Posterior cingulate gyrus (tissue), 11 donors: Measurements from ENCODE around the gene PKD2L2.

Experiments used
- DNase-seq, 10 donors: peaks; one replicate each; pipeline versions ENCODE4 v3.0.0 to v3.0.0-alpha.2; 2020 to 2021; ENCODE audit warnings: mixed read lengths in 3 of 10
- intact Hi-C: fragments of 100-400 bp; cut with DNase I; formaldehyde crosslinking; loops from one replicate; pipeline ENCODE4 v1.15.1; 2023

Gene PKD2L2

GRCh38 chr5:137880313-137880712 is 8.9 kb upstream of the PKD2L2 start:
- DNase-seq = no peak
- intact Hi-C loops = loop anchor here (10.0 kb wide), 1 partner anchor 126 kb away; the partner anchor contains the start of gene HNRNPA0

DNA sequence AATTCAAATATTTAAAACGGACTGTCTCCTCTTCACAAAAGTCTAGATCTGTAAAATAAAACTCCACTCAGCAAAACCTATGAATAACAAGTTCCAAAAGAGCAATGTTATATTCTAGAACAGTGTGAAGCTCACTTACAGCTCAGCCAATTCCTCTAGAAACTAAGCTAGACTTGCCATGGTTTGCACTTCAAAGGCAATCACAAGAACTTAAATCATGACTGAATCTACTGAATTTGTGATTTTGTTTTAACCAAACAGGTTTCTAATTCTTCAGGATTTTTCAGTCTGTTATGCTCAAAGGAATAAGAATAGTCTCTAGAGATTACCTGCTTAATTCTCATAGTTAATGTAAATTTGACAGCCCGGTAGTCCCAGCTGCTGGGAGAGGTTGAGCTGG is 1.4 kb upstream of the PKD2L2 start:
- no peak for DNase-seq
- intact Hi-C loops = loop anchor here (10.0 kb wide), 1 partner anchor 133 kb away; the partner anchor contains the start of gene HNRNPA0

- no peak for DNase-seq
- intact Hi-C loops = loop anchor here (10.0 kb wide), 1 partner anchor 134 kb away; the partner anchor contains the start of gene HNRNPA0
Observed at GRCh38 chr5:137888466-137888862, 793 bp upstream of the PKD2L2 start.

- no peak for DNase-seq
- intact Hi-C loops = no loop called here
Observed at GRCh38 chr5:137890845-137891244, 1.6 kb downstream of the PKD2L2 start.

DNA sequence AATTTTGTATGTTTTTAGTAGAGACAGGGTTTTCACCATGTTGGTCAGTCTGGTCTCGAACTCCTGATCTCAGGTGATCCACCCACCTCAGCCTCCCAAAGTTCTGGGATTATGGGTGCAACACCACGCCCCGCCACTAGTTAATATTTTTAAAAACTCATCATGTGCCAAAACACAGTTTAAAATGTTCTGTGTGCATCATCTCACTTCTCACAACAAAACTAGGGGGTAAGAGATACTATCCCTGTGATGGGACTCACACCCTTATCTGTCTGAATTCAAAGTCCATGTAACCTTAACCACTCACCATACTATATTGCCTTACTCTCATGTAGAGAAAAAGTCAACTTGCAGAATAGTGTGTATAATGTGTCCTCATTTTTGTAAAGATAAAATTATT is 2.6 kb downstream of the PKD2L2 start:
- intact Hi-C loops = no loop called here
- DNase-seq = no peak

DNA sequence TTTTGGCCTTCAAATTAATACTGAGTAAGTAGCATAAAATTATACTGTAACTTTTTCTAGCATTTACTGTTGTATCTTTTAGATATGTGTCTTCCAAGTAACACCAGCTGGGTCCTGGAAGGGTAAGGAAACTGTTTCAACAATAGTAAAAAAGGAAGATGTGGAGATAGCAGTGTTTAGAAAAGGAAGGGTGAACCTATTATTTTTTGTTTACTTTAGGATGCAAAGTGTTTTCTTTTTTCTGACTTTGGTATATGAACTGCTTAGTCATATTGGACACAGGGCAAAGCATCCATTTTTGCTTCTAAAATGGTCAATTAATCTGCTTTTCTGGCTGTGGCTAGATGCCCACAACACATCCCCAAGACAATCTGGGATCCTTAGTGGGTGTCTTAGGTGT is 5.3 kb downstream of the PKD2L2 start:
- intact Hi-C loops = no loop called here
- no peak for DNase-seq

GRCh38 chr5:137896560-137896959 is 7.3 kb downstream of the PKD2L2 start:
- intact Hi-C loops = no loop called here
- DNase-seq = no peak

DNA sequence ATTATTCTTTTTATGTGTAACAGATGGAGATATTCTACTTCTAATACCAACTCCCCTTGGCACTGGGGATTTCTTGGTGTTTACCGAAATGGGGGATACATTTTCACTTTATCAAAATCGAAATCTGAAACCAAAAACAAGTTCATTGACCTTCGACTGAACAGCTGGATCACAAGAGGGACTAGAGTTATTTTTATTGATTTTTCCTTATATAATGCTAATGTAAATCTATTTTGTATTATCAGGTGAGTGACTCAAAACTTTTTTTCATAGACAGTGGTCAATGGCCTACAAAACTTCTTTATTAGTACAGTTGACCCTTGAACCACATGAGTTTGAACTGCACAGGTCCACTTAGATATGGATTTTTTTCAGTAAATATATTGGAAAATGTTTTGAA is 10.2 kb downstream of the PKD2L2 start:
- intact Hi-C loops = no loop called here
- DNase-seq = no peak

DNA sequence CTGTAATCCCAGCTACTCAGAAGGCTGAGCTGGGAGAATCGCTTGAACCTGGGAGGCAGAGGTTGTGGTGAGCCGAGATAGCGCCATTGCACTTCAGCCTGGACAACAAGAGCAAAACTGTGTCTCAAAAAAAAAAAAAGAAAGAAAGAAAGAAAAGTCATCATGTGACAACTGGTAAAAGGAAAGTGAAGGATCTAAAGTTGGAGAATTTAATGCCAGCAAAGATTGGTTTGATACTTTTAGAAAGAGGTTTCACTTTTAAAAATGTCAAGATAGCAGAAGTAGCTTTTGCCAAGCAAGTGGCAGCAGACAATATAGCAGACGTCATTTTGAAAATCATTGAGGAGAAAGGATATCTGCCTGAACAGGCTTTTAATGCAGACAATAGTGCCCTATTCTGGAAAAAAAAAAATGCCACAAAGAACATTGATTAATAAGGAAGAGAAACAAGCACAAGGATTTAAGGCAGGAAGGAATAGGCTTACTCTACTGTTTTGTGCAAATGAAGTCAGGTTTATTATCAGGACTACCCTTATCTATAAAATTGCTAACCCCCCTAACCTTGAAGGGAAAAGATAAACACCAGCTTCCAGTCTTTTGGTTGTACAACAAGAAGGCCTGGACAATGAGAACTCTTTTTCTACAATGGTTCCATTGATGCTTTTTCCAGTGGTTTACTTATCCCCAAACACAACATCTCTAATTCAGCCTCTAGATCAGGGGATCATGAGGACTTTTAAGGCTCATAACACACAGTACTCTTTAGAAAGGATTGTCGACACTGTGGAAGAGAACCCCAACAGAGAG is 12.0 kb downstream of the PKD2L2 start:
- no peak for DNase-seq
- intact Hi-C loops = no loop called here

- intact Hi-C loops = no loop called here
- no peak for DNase-seq
Observed at GRCh38 chr5:137902408-137903133, 13.3 kb downstream of the PKD2L2 start.

DNA sequence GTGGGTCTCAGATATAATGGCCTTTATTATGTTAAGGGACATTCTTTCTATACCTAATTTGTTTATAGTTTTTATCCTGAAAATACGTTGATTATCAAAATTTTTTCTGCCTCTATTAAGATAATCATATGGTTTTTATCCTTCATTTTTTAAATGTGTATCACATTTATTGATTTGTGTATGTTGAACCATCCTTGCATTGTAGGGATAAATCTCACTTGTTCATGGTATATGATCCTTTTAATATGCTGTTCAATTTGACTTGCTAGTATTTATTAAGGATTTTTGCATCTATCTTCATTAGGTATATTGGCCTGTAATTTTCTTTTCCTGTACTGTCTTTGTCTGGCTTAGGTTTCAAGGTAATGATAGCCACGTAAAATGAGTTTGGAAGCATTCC is 25.5 kb downstream of the PKD2L2 start:
- intact Hi-C loops = no loop called here
- DNase-seq = no peak

DNA sequence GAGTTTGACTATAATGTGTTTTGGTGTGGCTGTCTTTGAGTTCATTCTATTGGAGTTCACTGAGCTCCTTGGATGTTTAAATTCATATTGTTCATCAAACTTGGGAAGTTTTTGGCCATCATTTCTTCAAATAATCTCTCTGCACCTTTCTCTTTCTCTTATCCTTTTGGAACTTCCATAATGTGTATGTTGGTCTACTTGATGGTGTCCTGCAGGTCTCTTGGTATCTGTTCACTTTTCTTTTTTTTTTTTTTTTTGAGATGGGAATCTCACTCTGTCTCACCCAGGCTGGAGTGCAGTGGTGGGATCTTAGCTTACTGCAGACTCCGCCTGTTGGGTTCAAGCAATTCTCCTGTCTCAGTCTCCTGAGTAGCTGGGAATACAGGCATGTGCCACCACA is 27.7 kb downstream of the PKD2L2 start:
- no peak for DNase-seq
- intact Hi-C loops = no loop called here

- no peak for DNase-seq
- intact Hi-C loops = loop anchor here (10.0 kb wide), 1 partner anchor 113 kb away; the partner anchor contains the start of gene FAM13B
Observed at GRCh38 chr5:137921931-137922330, 32.7 kb downstream of the PKD2L2 start.

- intact Hi-C loops = loop anchor here (10.0 kb wide), 1 partner anchor 111 kb away; the partner anchor contains the start of gene FAM13B
- no peak for DNase-seq
Observed at GRCh38 chr5:137923856-137924255, 34.6 kb downstream of the PKD2L2 start.

- intact Hi-C loops = loop anchor here (10.0 kb wide), 1 partner anchor 108 kb away; no protein-coding TSS in a partner anchor
- no peak for DNase-seq
Observed at GRCh38 chr5:137932800-137933199, 43.5 kb downstream of the PKD2L2 start.

DNA sequence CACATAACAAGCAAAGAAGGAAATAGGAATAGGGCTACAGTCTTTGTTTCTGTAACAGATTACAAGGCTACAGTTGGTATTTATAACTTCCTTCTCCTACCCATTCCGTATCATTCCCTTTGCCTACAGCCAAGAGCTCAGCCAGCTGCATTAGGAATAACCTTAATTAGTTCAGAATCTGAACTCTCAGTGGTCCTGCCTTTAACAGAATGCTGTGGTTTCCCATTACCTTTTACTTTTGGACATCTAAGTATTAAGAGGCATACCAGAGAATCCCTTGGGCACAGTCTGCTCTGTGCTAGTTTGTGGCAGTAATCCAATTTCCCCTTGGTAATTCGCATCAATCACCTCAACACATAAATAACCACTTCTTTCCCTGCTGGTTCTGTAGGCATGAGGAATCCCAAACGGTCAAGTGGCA is 44.2 kb downstream of the PKD2L2 start:
- intact Hi-C loops = loop anchor here (10.0 kb wide), 1 partner anchor 109 kb away; no protein-coding TSS in a partner anchor
- no peak for DNase-seq

- no peak for DNase-seq
- intact Hi-C loops = loop anchor here (10.0 kb wide), 1 partner anchor 110 kb away; no protein-coding TSS in a partner anchor
Observed at GRCh38 chr5:137935190-137935589, 45.9 kb downstream of the PKD2L2 start.

DNA sequence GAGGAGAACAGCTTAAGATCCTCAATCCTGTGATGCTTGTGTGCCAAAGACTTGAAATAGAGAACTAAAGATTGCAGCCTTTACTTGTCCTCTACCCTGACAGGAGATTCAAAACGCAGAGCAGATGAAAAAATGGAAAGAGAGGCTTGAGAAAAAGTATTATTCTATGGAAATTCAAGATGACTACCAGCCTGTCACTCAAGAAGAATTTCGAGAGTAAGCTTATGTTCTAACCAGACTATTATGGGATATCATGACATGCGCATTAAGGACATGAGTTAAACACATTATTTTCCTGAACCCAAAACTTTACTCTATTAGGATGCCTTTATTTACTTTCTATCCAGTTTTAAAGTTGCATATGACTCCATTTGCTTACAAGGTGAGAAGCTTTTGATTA is 46.4 kb downstream of the PKD2L2 start:
- intact Hi-C loops = loop anchor here (10.0 kb wide), 1 partner anchor 111 kb away; no protein-coding TSS in a partner anchor
- DNase-seq = no peak

GRCh38 chr5:137937994-137938750 is 48.9 kb downstream of the PKD2L2 start:
- intact Hi-C loops = loop anchor here (10.0 kb wide), 1 partner anchor 113 kb away; no protein-coding TSS in a partner anchor
- DNase-seq = no peak

GRCh38 chr5:137938751-137939143 is 49.5 kb downstream of the PKD2L2 start:
- intact Hi-C loops = loop anchor here (10.0 kb wide), 1 partner anchor 114 kb away; no protein-coding TSS in a partner anchor
- DNase-seq = no peak
